DLD1 (cell line): Measurements from ENCODE around the gene CDC42EP4.

Source experiments
- in situ Hi-C: cut with HindIII; loops from 2 replicates; pipeline ENCODE4 v1.10.0; 2017; ENCODE audit warnings: low sequenced_read_pairs

Gene CDC42EP4

GRCh38 chr17:73304438-73304837 is 7.4 kb downstream of the CDC42EP4 start:
- in situ Hi-C loops = no loop called here

- in situ Hi-C loops = no loop called here
Observed at GRCh38 chr17:73302189-73302588, 9.6 kb downstream of the CDC42EP4 start.

GRCh38 chr17:73301369-73301768 is 10.4 kb downstream of the CDC42EP4 start:
- in situ Hi-C loops = no loop called here

GRCh38 chr17:73300392-73300791 is 11.4 kb downstream of the CDC42EP4 start:
- in situ Hi-C loops = no loop called here

GRCh38 chr17:73297934-73298861 is 13.6 kb downstream of the CDC42EP4 start:
- in situ Hi-C loops = no loop called here

GRCh38 chr17:73293480-73293911 is 18.3 kb downstream of the CDC42EP4 start:
- in situ Hi-C loops = no loop called here

- in situ Hi-C loops = no loop called here
Observed at GRCh38 chr17:73293031-73293430, 18.8 kb downstream of the CDC42EP4 start.

- in situ Hi-C loops = no loop called here
Observed at GRCh38 chr17:73292031-73292531, 19.7 kb downstream of the CDC42EP4 start.

GRCh38 chr17:73291260-73291801 is 20.5 kb downstream of the CDC42EP4 start:
- in situ Hi-C loops = no loop called here

GRCh38 chr17:73290399-73291259 is 21.2 kb downstream of the CDC42EP4 start:
- in situ Hi-C loops = no loop called here

- in situ Hi-C loops = no loop called here
Observed at GRCh38 chr17:73289549-73290254, 22.1 kb downstream of the CDC42EP4 start.

- in situ Hi-C loops = no loop called here
Observed at GRCh38 chr17:73288534-73289302, 23.1 kb downstream of the CDC42EP4 start.

GRCh38 chr17:73286863-73287296 is 24.9 kb downstream of the CDC42EP4 start:
- in situ Hi-C loops = no loop called here

GRCh38 chr17:73285916-73286862 is 25.6 kb downstream of the CDC42EP4 start:
- in situ Hi-C loops = no loop called here

GRCh38 chr17:73285603-73285908 is 26.2 kb downstream of the CDC42EP4 start:
- in situ Hi-C loops = no loop called here

GRCh38 chr17:73284906-73285602 is 26.7 kb downstream of the CDC42EP4 start:
- in situ Hi-C loops = no loop called here

- in situ Hi-C loops = no loop called here
Observed at GRCh38 chr17:73284354-73284753, 27.4 kb downstream of the CDC42EP4 start.

- in situ Hi-C loops = no loop called here
Observed at GRCh38 chr17:73283841-73284282, 27.9 kb downstream of the CDC42EP4 start.
